Measurements from ENCODE around the gene ZSWIM8. TPM values are rescaled to one million over a fixed set of nuclear protein-coding genes. Genes with fewer than 3 reads are reported as not detected.
"Not testable (repeated sequence)": the region's sequence is repeated elsewhere in the genome, so short reads cannot be mapped to it uniquely, and the experiment has no call there.

ZSWIM8 gene
- total RNA-seq, 1 donor from 2014 or later = 29.7 TPM

GRCh38 chr10:73819513-73820093 is 34.2 kb downstream of the ZSWIM8 start:
- Histone ChIP-seq H3K9me3 (ENCODE audit: control insufficient read depth in 3 of 3, low read length in 3 of 3) (no peaks in the 10 kb centered on the region), H3K27me3 (ENCODE audit: control insufficient read depth in 3 of 3, insufficient read depth in 3 of 3, low read length in 3 of 3) (no peaks in the 10 kb centered on the region), H3K9ac (ENCODE audit: low read depth in 1 of 3, low read length in 3 of 3) (peak overlapping the region; percentile 3 to 71 (median 65)), H3K4me1 (ENCODE audit: control insufficient read depth in 3 of 3, insufficient read depth in 3 of 3, low read length in 3 of 3) (peaks cover 19 to 27% (median 22%) of the 10 kb centered on the region in 3 donors), H3K27ac (ENCODE audit: low read depth, low read length) (peak overlapping the region; percentile 20), H3K4me3 (ENCODE audit: low read length in 3 of 3) (no peak overlapping the region), H3K36me3 (ENCODE audit: control insufficient read depth in 3 of 3, insufficient read depth in 3 of 3, low read length in 3 of 3) (peaks cover 37 to 57% (median 50%) of the 10 kb centered on the region in 3 donors)

- Histone ChIP-seq H3K4me3 (ENCODE audit: low read length in 3 of 3) (no peak overlapping the region), H3K9ac (ENCODE audit: low read depth in 1 of 3, low read length in 3 of 3) (no peak overlapping the region), H3K9me3 (ENCODE audit: control insufficient read depth in 3 of 3, low read length in 3 of 3) (no peaks in the 10 kb centered on the region), H3K27me3 (ENCODE audit: control insufficient read depth in 3 of 3, insufficient read depth in 3 of 3, low read length in 3 of 3) (no peaks in the 10 kb centered on the region), H3K4me1 (ENCODE audit: control insufficient read depth in 3 of 3, insufficient read depth in 3 of 3, low read length in 3 of 3) (peaks cover 12 to 14% (median 13%) of the 10 kb centered on the region in 3 donors), H3K36me3 (ENCODE audit: control insufficient read depth in 3 of 3, insufficient read depth in 3 of 3, low read length in 3 of 3) (peaks cover 50 to 58% (median 51%) of the 10 kb centered on the region in 3 donors), H3K27ac (ENCODE audit: low read depth, low read length) (no peak overlapping the region)
Measured at GRCh38 chr10:73823391-73823790, 38.0 kb downstream of the ZSWIM8 start.

DNA sequence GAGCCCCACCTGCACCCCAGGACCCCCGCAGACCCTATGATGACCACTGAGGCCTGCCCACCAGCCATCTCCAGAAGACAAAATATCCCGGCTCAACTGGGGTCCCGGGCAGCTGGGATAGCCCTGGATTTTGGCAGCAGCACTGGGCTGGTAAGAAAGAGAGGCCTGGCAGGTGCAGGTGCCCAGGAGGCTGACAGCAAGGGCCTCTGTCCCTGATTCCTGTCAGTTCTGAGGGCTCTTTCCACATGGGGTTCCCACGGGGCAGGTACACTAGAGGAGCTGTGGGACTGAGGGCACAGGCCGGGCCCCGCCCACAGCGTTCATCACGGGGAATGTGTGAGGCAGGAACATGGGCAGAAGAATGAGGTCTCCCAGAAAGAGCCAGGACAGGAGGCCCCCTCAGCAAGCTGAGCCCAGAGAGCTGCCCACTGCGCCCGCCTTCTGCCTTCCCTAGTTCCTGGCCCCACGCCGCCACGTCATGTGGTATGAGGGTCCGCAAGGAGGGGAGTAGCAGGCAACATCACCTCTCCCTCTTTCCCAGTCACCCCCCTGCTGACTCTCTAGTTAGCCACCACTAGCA is 38.8 kb downstream of the ZSWIM8 start:
- Histone ChIP-seq H3K9ac (ENCODE audit: low read depth in 1 of 3, low read length in 3 of 3) (no peak overlapping the region), H3K4me1 (ENCODE audit: control insufficient read depth in 3 of 3, insufficient read depth in 3 of 3, low read length in 3 of 3) (peaks cover 8 to 10% (median 9%) of the 10 kb centered on the region in 3 donors), H3K4me3 (ENCODE audit: low read length in 3 of 3) (no peak overlapping the region), H3K36me3 (ENCODE audit: control insufficient read depth in 3 of 3, insufficient read depth in 3 of 3, low read length in 3 of 3) (peaks cover 48 to 61% (median 50%) of the 10 kb centered on the region in 3 donors), H3K9me3 (ENCODE audit: control insufficient read depth in 3 of 3, low read length in 3 of 3) (no peaks in the 10 kb centered on the region), H3K27ac (ENCODE audit: low read depth, low read length) (no peak overlapping the region), H3K27me3 (ENCODE audit: control insufficient read depth in 3 of 3, insufficient read depth in 3 of 3, low read length in 3 of 3) (no peaks in the 10 kb centered on the region)

DNA sequence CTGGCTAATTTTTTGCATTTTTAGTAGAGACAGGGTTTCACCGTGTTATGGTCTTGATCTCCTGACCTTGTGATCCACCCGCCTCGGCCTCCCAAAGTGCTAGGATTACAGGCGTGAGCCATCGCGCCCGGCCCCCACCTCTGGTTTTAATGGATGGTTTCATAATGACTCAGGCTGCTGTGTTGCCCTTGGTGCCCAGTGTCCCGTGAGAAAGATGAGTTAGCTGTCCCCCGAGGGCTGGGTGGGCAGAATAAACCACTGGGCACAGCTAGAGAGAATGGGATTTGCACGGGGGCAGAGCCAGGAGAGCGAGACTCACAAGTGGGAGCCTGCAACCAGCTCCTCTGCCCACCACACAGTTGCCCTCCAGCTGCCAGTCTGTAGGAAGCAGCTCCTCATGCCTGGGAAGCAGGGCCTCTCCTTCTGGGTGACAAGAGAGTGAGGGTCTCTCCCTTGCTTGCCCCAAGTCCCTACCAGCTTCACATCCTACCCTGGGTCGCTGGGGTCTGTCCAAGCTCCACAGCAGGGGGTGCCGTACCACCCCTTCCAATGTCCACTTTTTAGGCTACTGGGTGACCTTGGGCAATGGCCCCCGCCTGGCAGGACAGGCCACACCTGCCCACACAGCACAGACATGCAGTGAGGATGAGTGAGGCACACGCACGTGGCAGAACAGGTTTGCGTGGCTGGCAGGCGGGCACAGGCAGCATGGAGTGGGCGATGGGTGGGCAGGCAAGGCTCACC is 42.1 kb downstream of the ZSWIM8 start:
- Histone ChIP-seq H3K36me3 (ENCODE audit: control insufficient read depth in 3 of 3, insufficient read depth in 3 of 3, low read length in 3 of 3) (peaks cover 37 to 50% (median 39%) of the 10 kb centered on the region in 3 donors), H3K4me1 (ENCODE audit: control insufficient read depth in 3 of 3, insufficient read depth in 3 of 3, low read length in 3 of 3) (no peaks in the 10 kb centered on the region), H3K4me3 (ENCODE audit: low read length in 3 of 3) (no peak overlapping the region), H3K9ac (ENCODE audit: low read depth in 1 of 3, low read length in 3 of 3) (no peak overlapping the region), H3K27me3 (ENCODE audit: control insufficient read depth in 3 of 3, insufficient read depth in 3 of 3, low read length in 3 of 3) (no peaks in the 10 kb centered on the region), H3K27ac (ENCODE audit: low read depth, low read length) (no peak overlapping the region), H3K9me3 (ENCODE audit: control insufficient read depth in 3 of 3, low read length in 3 of 3) (no peaks in the 10 kb centered on the region)

DNA sequence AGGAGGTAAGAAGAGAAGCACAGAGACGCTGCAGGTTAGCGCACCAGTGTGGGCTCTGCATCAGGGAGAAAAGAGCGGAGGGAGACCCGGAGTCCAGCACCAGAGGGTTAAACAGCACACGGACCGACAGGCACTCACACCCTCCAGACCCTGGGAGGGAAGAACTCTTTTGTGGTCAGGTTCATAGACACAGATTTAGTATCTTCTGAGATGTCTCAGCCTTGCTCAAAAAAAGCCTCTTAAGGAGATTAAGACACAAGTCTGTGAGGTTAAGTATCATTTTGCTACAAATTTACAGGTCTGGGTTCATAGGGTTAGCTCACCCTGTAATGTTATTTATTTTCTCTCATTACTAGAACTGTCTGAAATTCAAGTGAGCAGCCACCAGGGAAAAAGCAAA is 42.8 kb downstream of the ZSWIM8 start:
- H3K9me3 ChIP-seq (ENCODE audit: control insufficient read depth in 3 of 3, low read length in 3 of 3) = no peaks in the 10 kb centered on the region
- peaks cover 37 to 49% (median 39%) of the 10 kb centered on the region in 3 donors for H3K36me3 ChIP-seq (ENCODE audit: control insufficient read depth in 3 of 3, insufficient read depth in 3 of 3, low read length in 3 of 3)

GRCh38 chr10:73829090-73829489 is 43.7 kb downstream of the ZSWIM8 start:
- peaks cover 30 to 40% (median 32%) of the 10 kb centered on the region in 3 donors for H3K36me3 ChIP-seq (ENCODE audit: control insufficient read depth in 3 of 3, insufficient read depth in 3 of 3, low read length in 3 of 3)

More for the DNA sequence above, 42.8 kb downstream of the ZSWIM8 start:
- Histone ChIP-seq H3K9ac (ENCODE audit: low read depth in 1 of 3, low read length in 3 of 3) (no peak overlapping the region), H3K27ac (ENCODE audit: low read depth, low read length) (no peak overlapping the region), H3K4me1 (ENCODE audit: control insufficient read depth in 3 of 3, insufficient read depth in 3 of 3, low read length in 3 of 3) (no peaks in the 10 kb centered on the region), H3K27me3 (ENCODE audit: control insufficient read depth in 3 of 3, insufficient read depth in 3 of 3, low read length in 3 of 3) (no peaks in the 10 kb centered on the region), H3K4me3 (ENCODE audit: low read length in 3 of 3) (no peak overlapping the region)

GRCh38 chr10:73836427-73836980 is 51.1 kb downstream of the ZSWIM8 start:
- H3K9ac ChIP-seq (ENCODE audit: low read depth in 1 of 3, low read length in 3 of 3) = no peak overlapping the region
- no peaks in the 10 kb centered on the region for H3K9me3 ChIP-seq (ENCODE audit: control insufficient read depth in 3 of 3, low read length in 3 of 3)
- no peak overlapping the region for H3K27ac ChIP-seq (ENCODE audit: low read depth, low read length)
- no peaks in the 10 kb centered on the region for H3K4me1 ChIP-seq (ENCODE audit: control insufficient read depth in 3 of 3, insufficient read depth in 3 of 3, low read length in 3 of 3)
- peaks cover 47 to 54% (median 50%) of the 10 kb centered on the region in 3 donors for H3K36me3 ChIP-seq (ENCODE audit: control insufficient read depth in 3 of 3, insufficient read depth in 3 of 3, low read length in 3 of 3)
- H3K4me3 ChIP-seq (ENCODE audit: low read length in 3 of 3) = no peak overlapping the region
- H3K27me3 ChIP-seq (ENCODE audit: control insufficient read depth in 3 of 3, insufficient read depth in 3 of 3, low read length in 3 of 3) = no peaks in the 10 kb centered on the region

More at GRCh38 chr10:73829090-73829489, 43.7 kb downstream of the ZSWIM8 start:
- not testable (repeated sequence) for H3K27ac ChIP-seq (ENCODE audit: low read depth, low read length); H3K4me1 ChIP-seq (ENCODE audit: control insufficient read depth in 3 of 3, insufficient read depth in 3 of 3, low read length in 3 of 3); H3K27me3 ChIP-seq (ENCODE audit: control insufficient read depth in 3 of 3, insufficient read depth in 3 of 3, low read length in 3 of 3); H3K9me3 ChIP-seq (ENCODE audit: control insufficient read depth in 3 of 3, low read length in 3 of 3); H3K4me3 ChIP-seq (ENCODE audit: low read length in 3 of 3); H3K9ac ChIP-seq (ENCODE audit: low read depth in 1 of 3, low read length in 3 of 3)

- Histone ChIP-seq H3K27ac (ENCODE audit: low read depth, low read length) (no peak overlapping the region), H3K27me3 (ENCODE audit: control insufficient read depth in 3 of 3, insufficient read depth in 3 of 3, low read length in 3 of 3) (no peaks in the 10 kb centered on the region), H3K36me3 (ENCODE audit: control insufficient read depth in 3 of 3, insufficient read depth in 3 of 3, low read length in 3 of 3) (peaks cover 53 to 58% (median 56%) of the 10 kb centered on the region in 3 donors), H3K4me3 (ENCODE audit: low read length in 3 of 3) (no peak overlapping the region), H3K4me1 (ENCODE audit: control insufficient read depth in 3 of 3, insufficient read depth in 3 of 3, low read length in 3 of 3) (no peaks in the 10 kb centered on the region), H3K9ac (ENCODE audit: low read depth in 1 of 3, low read length in 3 of 3) (no peak overlapping the region), H3K9me3 (ENCODE audit: control insufficient read depth in 3 of 3, low read length in 3 of 3) (no peaks in the 10 kb centered on the region)
Measured at GRCh38 chr10:73837072-73837471, 51.7 kb downstream of the ZSWIM8 start.

GRCh38 chr10:73838008-73838567 is 52.7 kb downstream of the ZSWIM8 start:
- Histone ChIP-seq H3K27me3 (ENCODE audit: control insufficient read depth in 3 of 3, insufficient read depth in 3 of 3, low read length in 3 of 3) (no peaks in the 10 kb centered on the region), H3K9me3 (ENCODE audit: control insufficient read depth in 3 of 3, low read length in 3 of 3) (no peaks in the 10 kb centered on the region), H3K4me3 (ENCODE audit: low read length in 3 of 3) (no peak overlapping the region), H3K27ac (ENCODE audit: low read depth, low read length) (no peak overlapping the region), H3K4me1 (ENCODE audit: control insufficient read depth in 3 of 3, insufficient read depth in 3 of 3, low read length in 3 of 3) (no peaks in the 10 kb centered on the region), H3K36me3 (ENCODE audit: control insufficient read depth in 3 of 3, insufficient read depth in 3 of 3, low read length in 3 of 3) (peaks cover 57 to 67% (median 65%) of the 10 kb centered on the region in 3 donors), H3K9ac (ENCODE audit: low read depth in 1 of 3, low read length in 3 of 3) (no peak overlapping the region)

Data from skeletal muscle tissue (tissue), 4 donors.